Mucosa of stomach (tissue), 1 donor: ENCODE data around the gene GCH1.

ENCODE experiments used
- H3K27me3 ChIP-seq: one replicate; pipeline ENCODE4 v1.7.0; 2013; ENCODE audit warnings: mild to moderate bottlenecking, low read length; ENCODE audit not compliant: control insufficient read depth, insufficient read depth
- H3K36me3 ChIP-seq: one replicate; pipeline ENCODE4 v1.7.0; 2013; ENCODE audit warnings: low read length; ENCODE audit not compliant: control insufficient read depth, insufficient read depth
- H3K4me1 ChIP-seq: one replicate; pipeline ENCODE4 v1.7.0; 2013; ENCODE audit warnings: mild to moderate bottlenecking, low read length; ENCODE audit not compliant: control insufficient read depth, insufficient read depth
- H3K4me3 ChIP-seq: one replicate; pipeline ENCODE4 v1.7.0; 2013; ENCODE audit warnings: low read length
- H3K9ac ChIP-seq: one replicate; pipeline ENCODE4 v1.7.0; 2013; ENCODE audit warnings: mild to moderate bottlenecking, low read length, moderate library complexity
- H3K9me3 ChIP-seq: one replicate; pipeline ENCODE4 v1.7.0; 2013; ENCODE audit warnings: mild to moderate bottlenecking, low read length, moderate library complexity; ENCODE audit not compliant: control insufficient read depth
- donor health status: Pancreatic carcinoma.

Gene GCH1

DNA sequence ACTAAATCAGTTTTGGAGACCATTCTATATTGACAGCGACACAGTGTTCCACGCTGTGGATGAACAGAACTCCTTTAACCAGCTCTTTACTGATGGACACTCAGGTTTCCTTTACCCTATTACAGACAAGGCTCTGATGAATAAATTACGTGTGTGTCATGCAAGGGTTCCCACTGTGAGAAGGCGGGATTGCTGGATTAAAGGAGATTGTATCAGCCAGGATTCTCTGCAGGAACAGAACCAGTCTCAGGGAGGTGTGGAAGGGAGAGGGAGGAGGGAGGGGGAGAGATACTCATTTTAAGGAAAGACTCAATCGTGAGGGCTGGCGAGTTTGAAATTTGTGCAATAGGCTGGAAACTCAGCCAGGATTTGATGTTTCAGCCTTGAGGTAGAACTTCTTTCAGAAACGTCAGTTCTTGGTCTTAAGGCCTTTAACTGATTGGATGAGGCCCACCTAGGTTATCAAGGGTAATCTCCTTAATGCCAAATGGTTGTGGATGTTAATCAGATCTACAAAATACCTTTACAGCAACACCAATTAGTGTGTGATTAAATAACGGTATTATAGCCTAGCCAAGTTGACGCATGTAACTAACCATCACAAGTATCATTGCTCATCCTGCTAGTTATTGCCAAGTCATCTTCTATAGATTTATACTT is 104.0 kb downstream of the GCH1 start:
- no peak overlapping the region for H3K9ac ChIP-seq
- H3K4me1 ChIP-seq: no peaks in the 10 kb centered on the region
- no peak overlapping the region for H3K4me3 ChIP-seq
- no peaks in the 10 kb centered on the region for H3K36me3 ChIP-seq
- H3K9me3 ChIP-seq: no peaks in the 10 kb centered on the region
- H3K27me3 ChIP-seq: no peaks in the 10 kb centered on the region

DNA sequence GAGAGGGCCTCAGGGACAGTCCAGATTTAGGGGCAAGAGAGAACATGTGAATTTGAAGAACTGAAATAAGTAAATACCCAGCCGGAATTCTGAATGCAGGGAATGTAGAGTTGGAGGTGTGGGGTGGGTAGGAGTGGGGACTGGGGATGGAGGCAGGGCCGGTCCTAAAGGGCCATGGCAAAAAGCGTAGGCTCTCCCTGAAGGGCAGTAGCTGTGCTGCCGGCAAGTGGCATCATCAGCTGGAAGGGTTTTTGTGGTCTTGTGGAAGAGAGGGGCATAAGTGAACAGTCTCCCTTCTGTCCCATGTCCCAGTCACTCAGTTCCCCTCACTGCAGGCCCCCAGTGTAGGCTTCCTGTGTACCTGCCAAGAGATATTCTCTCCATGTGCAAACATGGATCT is 104.6 kb downstream of the GCH1 start:
- Histone ChIP-seq H3K4me3 (no peak overlapping the region), H3K9me3 (no peaks in the 10 kb centered on the region), H3K27me3 (no peaks in the 10 kb centered on the region), H3K4me1 (no peaks in the 10 kb centered on the region), H3K9ac (no peak overlapping the region), H3K36me3 (no peaks in the 10 kb centered on the region)

DNA sequence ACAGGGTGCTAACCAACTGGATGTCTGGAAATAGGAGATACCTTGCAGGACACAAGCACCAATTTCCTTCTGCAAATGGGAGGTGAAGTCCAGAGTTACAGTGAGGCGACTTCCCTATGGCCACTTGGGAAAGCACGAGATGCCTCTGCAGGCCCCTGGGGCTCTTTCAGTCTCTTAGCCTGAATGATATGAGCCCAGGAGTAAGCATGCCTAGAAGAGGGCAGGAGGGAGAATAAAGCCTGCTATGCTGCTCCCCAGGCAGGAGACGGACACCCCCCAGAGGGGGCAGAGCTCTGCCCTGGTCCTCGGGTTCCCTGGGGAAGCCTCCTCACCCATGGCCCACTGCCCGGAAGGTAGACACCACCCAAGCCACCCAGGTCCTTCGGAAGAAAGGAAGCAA is 105.1 kb downstream of the GCH1 start:
- no peaks in the 10 kb centered on the region for H3K27me3 ChIP-seq
- no peaks in the 10 kb centered on the region for H3K36me3 ChIP-seq
- H3K9me3 ChIP-seq: no peaks in the 10 kb centered on the region
- no peaks in the 10 kb centered on the region for H3K4me1 ChIP-seq
- no peak overlapping the region for H3K4me3 ChIP-seq
- H3K9ac ChIP-seq: no peak overlapping the region

DNA sequence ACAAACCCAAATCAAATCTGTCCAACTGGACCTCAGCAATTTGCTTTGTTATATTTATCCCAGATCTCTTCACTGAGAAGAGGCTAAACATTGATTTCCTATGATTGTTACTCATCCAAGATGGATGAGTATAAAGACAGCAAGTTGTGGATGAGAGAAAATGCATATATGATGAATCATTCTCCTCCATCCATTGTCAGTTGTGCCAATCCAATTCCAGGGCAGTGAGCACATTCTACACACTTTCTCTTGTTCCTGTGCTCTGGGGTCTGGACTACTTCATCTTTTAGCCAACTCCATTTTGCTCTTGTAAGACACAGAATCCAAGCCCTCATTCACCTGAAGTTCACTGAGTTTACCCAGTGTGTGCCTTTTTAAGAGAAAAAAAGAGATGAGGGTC is 105.7 kb downstream of the GCH1 start:
- no peaks in the 10 kb centered on the region for H3K9me3 ChIP-seq
- H3K4me1 ChIP-seq: no peaks in the 10 kb centered on the region
- H3K27me3 ChIP-seq: no peaks in the 10 kb centered on the region
- no peak overlapping the region for H3K9ac ChIP-seq
- no peaks in the 10 kb centered on the region for H3K36me3 ChIP-seq
- no peak overlapping the region for H3K4me3 ChIP-seq

DNA sequence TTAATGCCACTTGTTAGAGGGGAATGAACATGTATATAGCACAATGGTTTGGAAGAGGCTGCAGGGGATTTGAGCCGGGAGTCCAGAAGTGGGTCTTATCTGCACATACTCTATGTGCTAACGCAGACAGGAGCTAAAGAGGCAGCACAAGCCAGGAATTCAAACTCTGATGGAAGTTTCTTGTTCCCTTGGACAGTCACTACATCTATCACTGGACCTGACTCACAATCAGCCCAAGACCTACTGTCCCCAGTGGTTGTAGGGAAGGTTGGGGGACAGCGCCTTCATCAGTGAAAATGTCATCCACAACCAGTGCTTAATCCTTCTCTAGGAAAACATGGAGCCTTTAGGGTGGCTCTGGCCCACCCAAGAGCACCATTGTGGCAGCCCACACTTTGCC is 107.8 kb downstream of the GCH1 start:
- Histone ChIP-seq H3K4me3 (no peak overlapping the region), H3K27me3 (no peaks in the 10 kb centered on the region), H3K9ac (no peak overlapping the region), H3K4me1 (no peaks in the 10 kb centered on the region), H3K36me3 (no peaks in the 10 kb centered on the region), H3K9me3 (no peaks in the 10 kb centered on the region)

DNA sequence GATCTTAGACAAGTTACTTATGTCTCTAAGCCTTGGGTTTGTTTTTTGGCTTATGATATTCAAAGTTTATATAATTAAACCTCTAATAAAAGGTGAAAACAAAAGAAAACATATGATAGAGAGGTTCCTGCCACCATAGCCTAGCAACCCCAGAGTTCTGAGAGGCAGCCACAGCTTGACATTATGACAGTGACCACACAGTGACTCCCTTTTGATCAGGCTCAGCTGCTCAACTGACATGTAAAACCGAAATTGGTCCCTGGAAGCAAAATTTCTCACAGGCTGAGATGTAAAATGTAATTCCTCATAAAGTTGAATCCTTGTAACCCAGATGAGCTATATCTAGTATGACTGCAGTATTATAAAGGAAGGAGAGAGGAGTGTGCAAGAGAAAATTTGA is 108.5 kb downstream of the GCH1 start:
- H3K36me3 ChIP-seq: no peaks in the 10 kb centered on the region
- H3K27me3 ChIP-seq: no peaks in the 10 kb centered on the region
- H3K4me3 ChIP-seq: no peak overlapping the region
- no peak overlapping the region for H3K9ac ChIP-seq
- H3K9me3 ChIP-seq: no peaks in the 10 kb centered on the region
- H3K4me1 ChIP-seq: no peaks in the 10 kb centered on the region

GRCh38 chr14:54792288-54792687 is 110.3 kb downstream of the GCH1 start:
- Histone ChIP-seq H3K36me3 (no peaks in the 10 kb centered on the region), H3K4me3 (no peak overlapping the region)

More at GRCh38 chr14:54792288-54792687, 110.3 kb downstream of the GCH1 start:
- Histone ChIP-seq H3K9ac (no peak overlapping the region), H3K9me3 (no peaks in the 10 kb centered on the region), H3K27me3 (no peaks in the 10 kb centered on the region), H3K4me1 (peaks cover 3% of the 10 kb centered on the region)
